SU-DHL-6 (cell line): ENCODE measurements around the gene GALR3.
A peak's percentile ranks its signal among the peaks of the same experiment; 100 is the strongest.

Experiments
- H2AFZ ChIP-seq: fragments of 200-600 bp; sonication (generic); 2 replicates; pipeline ENCODE4 v1.6.1; 2014; ENCODE audit warnings: low read depth, mild to moderate bottlenecking, moderate library complexity, mixed read lengths, antibody characterized with exemption, low read length; ENCODE audit not compliant: severe bottlenecking
- H3F3A ChIP-seq: fragments of 200-600 bp; shearing (Covaris generic); 2 replicates; pipeline ENCODE4 v1.6.0; 2016; ENCODE audit warnings: antibody characterized with exemption, mild to moderate bottlenecking; ENCODE audit not compliant: insufficient read depth
- H3K27ac ChIP-seq: fragments of 200-600 bp; sonication (generic); 2 replicates; pipeline ENCODE4 v1.5.1; 2016; ENCODE audit warnings: low read depth, mild to moderate bottlenecking, low read length, moderate library complexity, mixed read lengths
- H3K27me3 ChIP-seq: fragments of 200-600 bp; sonication (generic), shearing (Covaris generic); 2 replicates; pipeline ENCODE4 v1.6.0; 2014; ENCODE audit warnings: mild to moderate bottlenecking, low read length
- H3K36me3 ChIP-seq: fragments of 200-600 bp; sonication (generic); 2 replicates; pipeline ENCODE4 v1.6.1; 2014; ENCODE audit warnings: mild to moderate bottlenecking, low read length, mixed read lengths
- H3K4me2 ChIP-seq: fragments of 300-600, 200-600 bp; shearing (Covaris generic), sonication (generic); 2 replicates; pipeline ENCODE4 v1.6.0; 2014; ENCODE audit warnings: low read length, low read depth, mild to moderate bottlenecking; ENCODE audit not compliant: poor library complexity, severe bottlenecking
- H3K4me3 ChIP-seq: fragments of 200-600 bp; sonication (generic); 2 replicates; pipeline ENCODE4 v1.5.1; 2014; ENCODE audit warnings: antibody characterized with exemption, low read length, mild to moderate bottlenecking, mixed read lengths; ENCODE audit not compliant: insufficient read depth, poor library complexity, severe bottlenecking
- H3K79me2 ChIP-seq: fragments of 200-600 bp; sonication (generic); 2 replicates; pipeline ENCODE4 v1.6.1; 2014; ENCODE audit warnings: mild to moderate bottlenecking, low read length, moderate library complexity; ENCODE audit not compliant: insufficient read depth
- H3K9ac ChIP-seq: fragments of 200-600 bp; sonication (generic); 2 replicates; pipeline ENCODE4 v1.7.0; 2014; ENCODE audit warnings: mild to moderate bottlenecking, low read length
- H3K9me2 ChIP-seq: fragments of 200-600 bp; sonication (generic); replicated peaks from 2 replicates; pipeline ENCODE4 v1.6.1; 2014; ENCODE audit warnings: low read length; ENCODE audit not compliant: insufficient read depth
- H3K9me3 ChIP-seq: fragments of 200-600 bp; sonication (generic); 2 replicates; pipeline ENCODE4 v1.6.1; 2014; ENCODE audit warnings: low read length, mixed read lengths; ENCODE audit not compliant: insufficient read depth
- H4K20me1 ChIP-seq: fragments of 200-600 bp; sonication (generic); 2 replicates; pipeline ENCODE4 v1.6.1; 2014; ENCODE audit warnings: low read depth, mild to moderate bottlenecking, antibody characterized with exemption, low read length, moderate library complexity, mixed read lengths
- CTCF ChIP-seq: fragments of 200-600 bp; sonication (generic); IDR thresholded peaks from one replicate; pipeline ENCODE4 v1.5.1; 2017; ENCODE audit warnings: antibody characterized with exemption, mild to moderate bottlenecking, low read length, moderate library complexity; ENCODE audit not compliant: insufficient read depth, poor library complexity, severe bottlenecking
- EZH2phosphoT487 ChIP-seq: fragments of 200-600 bp; sonication (generic), shearing (Covaris generic); conservative IDR thresholded peaks from 2 replicates; pipeline ENCODE4 v1.6.1; 2018; ENCODE audit warnings: mild to moderate bottlenecking, antibody characterized with exemption, low read length, moderate library complexity, mixed read lengths

Gene GALR3

GRCh38 chr22:37832022-37832857, 9.1 kb downstream of the GALR3 start:
- Histone ChIP-seq H3K9me2 (no peaks in the 10 kb centered on the region), H3K4me2 (no peak overlapping the region), H2AFZ (no peak overlapping the region), H3K79me2 (no peaks in the 10 kb centered on the region), H3K9me3 (no peaks in the 10 kb centered on the region), H3K27me3 (no peaks in the 10 kb centered on the region), H3K4me3 (no peak overlapping the region), H3F3A (no peaks in the 10 kb centered on the region), H3K27ac (no peak overlapping the region), H3K9ac (no peak overlapping the region), H3K36me3 (no peaks in the 10 kb centered on the region), H4K20me1 (no peaks in the 10 kb centered on the region)
- TF ChIP-seq EZH2phosphoT487: no peak
- TF ChIP-seq CTCF: no peak

GRCh38 chr22:37842015-37842793, 19.0 kb downstream of the GALR3 start:
- no peak overlapping the region for H3K27ac ChIP-seq
- peak overlapping the region; percentile 86 for H3K4me2 ChIP-seq
- H4K20me1 ChIP-seq: no peaks in the 10 kb centered on the region
- H3K9ac ChIP-seq: no peak overlapping the region
- H2AFZ ChIP-seq: no peak overlapping the region
- no peaks in the 10 kb centered on the region for H3K9me3 ChIP-seq
- H3K36me3 ChIP-seq: no peaks in the 10 kb centered on the region
- H3K27me3 ChIP-seq: no peaks in the 10 kb centered on the region
- no peak for TF ChIP-seq CTCF
- no peak for TF ChIP-seq EZH2phosphoT487
- no peaks in the 10 kb centered on the region for H3K9me2 ChIP-seq
- no peak overlapping the region for H3K4me3 ChIP-seq
- H3K79me2 ChIP-seq: peaks cover 13% of the 10 kb centered on the region
- peaks cover 9% of the 10 kb centered on the region for H3F3A ChIP-seq

GRCh38 chr22:37843741-37844089, 20.5 kb downstream of the GALR3 start:
- H3K4me3 ChIP-seq: peak overlapping the region; percentile 64
- no peaks in the 10 kb centered on the region for H3K9me3 ChIP-seq
- H2AFZ ChIP-seq: peak overlapping the region; percentile 39
- peaks cover 22% of the 10 kb centered on the region for H3K79me2 ChIP-seq
- H3K9ac ChIP-seq: peak overlapping the region; percentile 70
- TF ChIP-seq CTCF (no peak), EZH2phosphoT487 (no peak)
- no peaks in the 10 kb centered on the region for H3K27me3 ChIP-seq
- H3K36me3 ChIP-seq: no peaks in the 10 kb centered on the region
- H3K27ac ChIP-seq: peak overlapping the region; percentile 61
- H3K9me2 ChIP-seq: no peaks in the 10 kb centered on the region
- peak overlapping the region; percentile 86 for H3K4me2 ChIP-seq
- H3F3A ChIP-seq: peaks cover 14% of the 10 kb centered on the region
- H4K20me1 ChIP-seq: no peaks in the 10 kb centered on the region
